Endodermal cell (in vitro differentiated cells): ENCODE measurements around the gene PSAPL1. TPM values are rescaled to one million over a fixed set of nuclear protein-coding genes. Genes with fewer than 3 reads are reported as not detected.

Experiments used
- DNase-seq: peaks from one replicate; pipeline ENCODE4 v3.0.0-alpha.2; 2017
- H3K27ac ChIP-seq: 2 replicates; pipeline ENCODE4 v1.5.1; 2013; ENCODE audit warnings: mild to moderate bottlenecking, low read depth, low read length, moderate library complexity
- H3K27me3 ChIP-seq: 2 replicates; pipeline ENCODE4 v1.6.1; 2013; ENCODE audit warnings: mild to moderate bottlenecking, low read length, moderate library complexity; ENCODE audit not compliant: insufficient read depth, control insufficient read depth, poor library complexity, severe bottlenecking
- H3K36me3 ChIP-seq: 2 replicates; pipeline ENCODE4 v1.7.0; 2013; ENCODE audit warnings: mild to moderate bottlenecking, low read length, moderate library complexity; ENCODE audit not compliant: control insufficient read depth, insufficient read depth
- H3K4me1 ChIP-seq: one replicate; pipeline ENCODE4 v1.7.0; 2013; ENCODE audit warnings: low read length; ENCODE audit not compliant: control insufficient read depth, insufficient read depth
- H3K4me3 ChIP-seq: 2 replicates; pipeline ENCODE4 v1.5.1; 2013; ENCODE audit warnings: mild to moderate bottlenecking, low read length, moderate library complexity
- H3K9ac ChIP-seq: 2 replicates; pipeline ENCODE4 v1.6.1; 2013; ENCODE audit warnings: mild to moderate bottlenecking, low read length, moderate library complexity; ENCODE audit not compliant: poor library complexity, severe bottlenecking; ENCODE audit errors: extremely low read depth
- H3K9me3 ChIP-seq: 2 replicates; pipeline ENCODE4 v1.6.1; 2013; ENCODE audit warnings: mild to moderate bottlenecking, low read length, moderate library complexity; ENCODE audit not compliant: control insufficient read depth
- H3K27ac Mint-ChIP-seq: 2 replicates; pipeline ENCODE4 v1.8.0; 2020; ENCODE audit warnings: mixed read lengths
- H3K27me3 Mint-ChIP-seq: 2 replicates; pipeline ENCODE4 v1.8.0; 2021; ENCODE audit warnings: mild to moderate bottlenecking, mixed read lengths; ENCODE audit not compliant: insufficient read depth
- H3K36me3 Mint-ChIP-seq: 2 replicates; pipeline ENCODE4 v1.8.0; 2020; ENCODE audit warnings: low read depth, mixed read lengths
- H3K4me1 Mint-ChIP-seq: 2 replicates; pipeline ENCODE4 v1.8.0; 2020; ENCODE audit warnings: mixed read lengths
- H3K4me3 Mint-ChIP-seq: 2 replicates; pipeline ENCODE4 v1.8.0; 2020; ENCODE audit warnings: mild to moderate bottlenecking, moderate library complexity, mixed read lengths
- H3K9me3 Mint-ChIP-seq: 2 replicates; pipeline ENCODE4 v1.8.0; 2020; ENCODE audit warnings: mild to moderate bottlenecking, mixed read lengths
- WGBS, 2 experiments: methylation state at CpG; one replicate each; pipeline versions ENCODE4 v1.1.5 to v1.1.7; 2013; ENCODE audit warnings: missing lambda C conversion rate in 2 of 2, mixed read lengths in 1 of 2; ENCODE audit not compliant: insufficient coverage in 1 of 2, insufficient read length in 1 of 2; 5-methylcytosine and 5-hydroxymethylcytosine counted together
- total RNA-seq, 2 donors: library from RNA; stranded (reverse); fragmentation: NEBNext Ultra II Directional in 1 of 2; extraction: Animal tissue kit (Norgen Biotek cat#: 25700) in 1 of 2; gene quantifications; 2 replicates in 1 of 2; 3 replicates in 1 of 2; pipeline ENCODE4 v1.2.1, GENCODE V29; 2021
- TF ChIP-seq, protein P1 (sequence below): fragments of 200-600 bp; sonication (generic); conservative IDR thresholded peaks from 2 replicates; pipeline ENCODE4 v1.5.0; 2021; ENCODE audit warnings: antibody characterized with exemption, mild to moderate bottlenecking

Gene PSAPL1
- total RNA-seq, 2 donors from 2014 or later, result 0.13 to 0.24 TPM

GRCh38 chr4:7434141-7434765 is 477 bp downstream of the PSAPL1 start:
- TF ChIP-seq, protein P1, sequence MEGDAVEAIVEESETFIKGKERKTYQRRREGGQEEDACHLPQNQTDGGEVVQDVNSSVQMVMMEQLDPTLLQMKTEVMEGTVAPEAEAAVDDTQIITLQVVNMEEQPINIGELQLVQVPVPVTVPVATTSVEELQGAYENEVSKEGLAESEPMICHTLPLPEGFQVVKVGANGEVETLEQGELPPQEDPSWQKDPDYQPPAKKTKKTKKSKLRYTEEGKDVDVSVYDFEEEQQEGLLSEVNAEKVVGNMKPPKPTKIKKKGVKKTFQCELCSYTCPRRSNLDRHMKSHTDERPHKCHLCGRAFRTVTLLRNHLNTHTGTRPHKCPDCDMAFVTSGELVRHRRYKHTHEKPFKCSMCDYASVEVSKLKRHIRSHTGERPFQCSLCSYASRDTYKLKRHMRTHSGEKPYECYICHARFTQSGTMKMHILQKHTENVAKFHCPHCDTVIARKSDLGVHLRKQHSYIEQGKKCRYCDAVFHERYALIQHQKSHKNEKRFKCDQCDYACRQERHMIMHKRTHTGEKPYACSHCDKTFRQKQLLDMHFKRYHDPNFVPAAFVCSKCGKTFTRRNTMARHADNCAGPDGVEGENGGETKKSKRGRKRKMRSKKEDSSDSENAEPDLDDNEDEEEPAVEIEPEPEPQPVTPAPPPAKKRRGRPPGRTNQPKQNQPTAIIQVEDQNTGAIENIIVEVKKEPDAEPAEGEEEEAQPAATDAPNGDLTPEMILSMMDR, result no peak
- no peak overlapping the region for H3K9ac ChIP-seq

GRCh38 chr4:7433376-7434140 is 1.2 kb downstream of the PSAPL1 start:
- H3K9me3 ChIP-seq, result no peaks in the 10 kb centered on the region
- H3K4me3 ChIP-seq, result no peak overlapping the region
- 93 to 96% methylated on average over 21 to 28 of the region's 28 CpGs for WGBS, 2 experiments
- H3K27ac ChIP-seq, result no peak overlapping the region
- Mint-ChIP-seq H3K4me3 (no peak overlapping the region), H3K27me3 (peaks cover 4% of the 10 kb centered on the region), H3K36me3 (no peaks in the 10 kb centered on the region), H3K4me1 (peaks cover 20% of the 10 kb centered on the region), H3K27ac (no peak overlapping the region), H3K9me3 (peaks cover under 1% of the 10 kb centered on the region)
- TF ChIP-seq, protein P1, result peak; percentile 27
- peaks cover 4% of the 10 kb centered on the region for H3K4me1 ChIP-seq
- H3K36me3 ChIP-seq, result no peaks in the 10 kb centered on the region
- H3K9ac ChIP-seq, result no peak overlapping the region
- no peak for DNase-seq
- H3K27me3 ChIP-seq, result no peaks in the 10 kb centered on the region

More at GRCh38 chr4:7434141-7434765, 477 bp downstream of the PSAPL1 start:
- Mint-ChIP-seq H3K4me1 (peaks cover 20% of the 10 kb centered on the region), H3K4me3 (no peak overlapping the region), H3K36me3 (no peaks in the 10 kb centered on the region), H3K27me3 (peaks cover 6% of the 10 kb centered on the region), H3K27ac (no peak overlapping the region), H3K9me3 (peaks cover 6% of the 10 kb centered on the region)
- Histone ChIP-seq H3K27me3 (no peaks in the 10 kb centered on the region), H3K4me1 (peaks cover 4% of the 10 kb centered on the region), H3K36me3 (no peaks in the 10 kb centered on the region), H3K27ac (no peak overlapping the region), H3K9me3 (no peaks in the 10 kb centered on the region), H3K4me3 (no peak overlapping the region)
- DNase-seq, result no peak
- 95 to 97% methylated on average over 12 to 26 of the region's 26 CpGs for WGBS, 2 experiments

DNA sequence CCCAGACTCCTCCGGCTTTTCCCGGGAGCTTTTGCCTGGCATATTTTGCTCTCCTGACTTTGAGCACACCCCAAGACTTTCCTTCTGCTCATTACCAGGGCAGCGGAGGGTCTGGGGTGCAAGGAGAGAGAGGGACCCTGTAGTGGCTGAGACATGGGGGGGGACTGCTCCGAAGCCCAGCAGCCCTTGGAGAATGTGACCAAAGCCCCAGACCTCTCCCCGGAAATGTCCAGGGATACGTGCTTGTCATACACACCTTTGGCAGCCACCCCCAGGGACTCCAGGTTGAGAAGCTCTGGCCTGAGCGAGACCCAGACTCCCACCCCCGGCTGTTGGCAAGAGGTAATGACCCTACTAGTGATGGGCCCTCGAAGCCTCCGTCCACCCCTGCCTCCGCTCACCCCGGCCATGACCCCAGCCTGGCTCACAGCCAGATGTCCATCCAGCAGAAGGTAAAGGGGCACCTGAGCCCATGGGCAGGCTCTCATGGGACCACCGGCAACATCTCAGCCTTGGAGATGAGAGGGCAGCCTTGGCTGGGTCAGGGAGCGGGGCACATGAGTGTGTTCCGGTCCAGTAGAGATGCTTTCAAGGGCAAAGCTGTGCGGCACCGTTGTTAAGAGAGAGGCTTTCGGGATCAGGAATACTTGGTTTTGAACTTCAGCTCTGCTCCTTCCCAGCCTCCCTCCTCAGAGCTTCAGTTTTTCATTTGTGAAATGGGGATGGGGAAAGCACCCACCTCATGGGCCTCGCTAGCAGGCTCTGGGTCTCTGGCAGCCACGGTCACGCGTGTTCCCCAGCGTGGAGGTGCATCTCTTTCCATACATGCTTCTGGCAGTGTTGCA is 2.0 kb downstream of the PSAPL1 start:
- H3K27ac Mint-ChIP-seq, result peak overlapping the region; percentile 58
- no peaks in the 10 kb centered on the region for H3K36me3 Mint-ChIP-seq
- no peak for DNase-seq
- Histone ChIP-seq H3K9me3 (no peaks in the 10 kb centered on the region), H3K36me3 (no peaks in the 10 kb centered on the region), H3K4me1 (peaks cover 4% of the 10 kb centered on the region), H3K27me3 (no peaks in the 10 kb centered on the region), H3K9ac (no peak overlapping the region), H3K4me3 (no peak overlapping the region), H3K27ac (no peak overlapping the region)
- WGBS, 2 experiments, result 91 to 94% methylated on average over 10 to 23 of the region's 23 CpGs
- H3K27me3 Mint-ChIP-seq, result no peaks in the 10 kb centered on the region
- H3K4me3 Mint-ChIP-seq, result no peak overlapping the region
- no peaks in the 10 kb centered on the region for H3K9me3 Mint-ChIP-seq
- peaks cover 26% of the 10 kb centered on the region for H3K4me1 Mint-ChIP-seq
- TF ChIP-seq, protein P1, result no peak
